ENCODE data around the gene TCEANC2.
"Not testable (repeated sequence)": the region's sequence is repeated elsewhere in the genome, so short reads cannot be mapped to it uniquely, and the experiment has no call there.

Gene TCEANC2

DNA sequence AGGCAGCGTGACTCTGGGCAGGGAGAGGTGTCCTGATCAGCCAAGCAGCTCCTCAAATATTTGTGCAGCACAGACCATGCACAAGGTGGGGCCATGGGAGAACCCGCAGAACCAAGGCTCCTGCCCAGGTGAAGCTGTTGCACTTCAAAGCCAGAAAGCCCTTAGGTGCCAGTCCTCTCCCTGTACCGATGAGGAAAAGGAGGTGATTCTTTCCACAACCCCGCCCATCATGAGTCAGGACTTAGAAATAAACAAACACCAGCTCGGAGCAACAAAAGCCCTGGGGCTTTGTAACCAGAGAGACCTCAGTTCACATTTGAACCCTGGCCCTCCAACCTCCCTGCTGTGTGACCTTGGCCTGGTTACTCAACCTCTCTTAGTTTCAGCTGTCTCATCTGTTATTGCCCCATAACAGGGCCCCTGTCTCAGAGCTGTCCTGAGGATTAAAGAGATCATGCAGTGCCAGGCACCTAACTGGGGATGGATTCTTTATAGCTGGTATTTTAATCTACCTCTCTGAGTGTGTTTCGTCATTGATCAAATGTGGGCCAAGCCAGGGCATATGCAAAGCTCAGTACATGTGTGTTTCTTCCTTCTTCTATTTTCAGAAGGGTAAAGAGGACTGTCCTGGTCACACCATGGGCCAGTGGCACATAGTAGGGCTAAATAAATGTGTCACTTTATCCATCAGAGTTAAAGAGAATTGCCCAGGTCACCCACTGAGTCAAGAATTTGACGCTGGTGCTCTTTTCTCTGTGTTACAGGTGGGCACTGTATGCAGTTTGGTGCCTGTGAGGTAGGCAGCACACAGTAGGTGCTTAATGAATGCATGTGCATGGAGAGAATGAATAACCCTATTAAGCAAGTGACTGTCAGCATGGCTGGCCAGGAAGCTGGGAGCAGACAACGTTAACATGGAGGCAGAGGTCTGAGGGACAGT, 36.8 kb upstream of the TCEANC2 start:
- TF ChIP-seq, protein P1, sequence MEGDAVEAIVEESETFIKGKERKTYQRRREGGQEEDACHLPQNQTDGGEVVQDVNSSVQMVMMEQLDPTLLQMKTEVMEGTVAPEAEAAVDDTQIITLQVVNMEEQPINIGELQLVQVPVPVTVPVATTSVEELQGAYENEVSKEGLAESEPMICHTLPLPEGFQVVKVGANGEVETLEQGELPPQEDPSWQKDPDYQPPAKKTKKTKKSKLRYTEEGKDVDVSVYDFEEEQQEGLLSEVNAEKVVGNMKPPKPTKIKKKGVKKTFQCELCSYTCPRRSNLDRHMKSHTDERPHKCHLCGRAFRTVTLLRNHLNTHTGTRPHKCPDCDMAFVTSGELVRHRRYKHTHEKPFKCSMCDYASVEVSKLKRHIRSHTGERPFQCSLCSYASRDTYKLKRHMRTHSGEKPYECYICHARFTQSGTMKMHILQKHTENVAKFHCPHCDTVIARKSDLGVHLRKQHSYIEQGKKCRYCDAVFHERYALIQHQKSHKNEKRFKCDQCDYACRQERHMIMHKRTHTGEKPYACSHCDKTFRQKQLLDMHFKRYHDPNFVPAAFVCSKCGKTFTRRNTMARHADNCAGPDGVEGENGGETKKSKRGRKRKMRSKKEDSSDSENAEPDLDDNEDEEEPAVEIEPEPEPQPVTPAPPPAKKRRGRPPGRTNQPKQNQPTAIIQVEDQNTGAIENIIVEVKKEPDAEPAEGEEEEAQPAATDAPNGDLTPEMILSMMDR (IDR thresholded peaks at IDR 0.05; ENCODE audit: borderline replicate concordance, insufficient read depth, low read depth, low read length), result no peak
- no peak overlapping the region for H3K4me3 ChIP-seq (ENCODE audit: low read depth, low read length)

DNA sequence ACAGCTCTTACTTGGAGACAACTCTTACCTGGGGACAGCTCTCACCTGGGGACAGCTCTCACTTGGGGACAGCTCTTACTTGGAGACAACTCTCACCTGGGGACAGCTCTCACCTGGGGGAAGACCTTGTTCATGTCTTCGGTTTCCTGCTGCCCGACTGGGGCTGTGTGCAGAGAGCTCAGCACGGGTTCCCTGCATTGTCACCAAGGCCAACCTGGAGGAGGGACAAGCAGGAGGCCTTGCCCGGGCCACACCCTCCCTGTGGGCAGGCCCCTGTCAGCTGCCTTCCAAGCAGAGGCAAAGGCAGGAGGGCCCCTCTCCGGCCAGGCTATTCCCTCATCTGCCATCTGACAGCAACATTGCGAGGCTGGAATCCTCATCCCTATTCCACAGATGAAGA, 35.4 kb upstream of the TCEANC2 start, which contains the start of gene LDLRAD1:
Gene LDLRAD1 (minus strand): TSS at position 208 of the 400 bp plus-strand sequence. CDS start 74 bp downstream, at position 134.
- no peak within 1 kb of the TSS for H3K4me3 ChIP-seq (ENCODE audit: low read depth, low read length)
- TF ChIP-seq, protein P1 (IDR thresholded peaks at IDR 0.05; ENCODE audit: borderline replicate concordance, insufficient read depth, low read depth, low read length), result no peak

DNA sequence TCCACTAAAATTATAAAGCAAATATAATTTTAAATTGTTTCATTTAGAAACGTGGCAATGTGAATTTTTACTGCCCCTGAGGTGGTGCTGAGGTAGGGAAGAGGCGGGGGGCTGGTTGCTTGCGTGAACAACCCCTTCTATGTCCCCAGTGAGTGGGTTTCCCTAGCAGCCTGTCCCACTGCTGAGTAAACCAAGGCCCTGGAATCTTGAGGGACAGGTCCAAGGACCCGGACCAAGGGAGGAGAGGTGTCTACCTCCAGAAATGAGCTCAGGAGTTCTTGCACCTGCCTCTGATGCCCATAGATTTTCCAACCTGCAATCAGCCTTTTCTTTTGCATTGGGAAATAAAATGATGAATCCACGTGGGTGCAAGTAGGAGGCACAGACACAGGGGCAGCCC, 34.8 kb upstream of the TCEANC2 start:
- TF ChIP-seq, protein P1 (IDR thresholded peaks at IDR 0.05; ENCODE audit: borderline replicate concordance, insufficient read depth, low read depth, low read length), result no peak
- H3K4me3 ChIP-seq (ENCODE audit: low read depth, low read length), result no peak overlapping the region

DNA sequence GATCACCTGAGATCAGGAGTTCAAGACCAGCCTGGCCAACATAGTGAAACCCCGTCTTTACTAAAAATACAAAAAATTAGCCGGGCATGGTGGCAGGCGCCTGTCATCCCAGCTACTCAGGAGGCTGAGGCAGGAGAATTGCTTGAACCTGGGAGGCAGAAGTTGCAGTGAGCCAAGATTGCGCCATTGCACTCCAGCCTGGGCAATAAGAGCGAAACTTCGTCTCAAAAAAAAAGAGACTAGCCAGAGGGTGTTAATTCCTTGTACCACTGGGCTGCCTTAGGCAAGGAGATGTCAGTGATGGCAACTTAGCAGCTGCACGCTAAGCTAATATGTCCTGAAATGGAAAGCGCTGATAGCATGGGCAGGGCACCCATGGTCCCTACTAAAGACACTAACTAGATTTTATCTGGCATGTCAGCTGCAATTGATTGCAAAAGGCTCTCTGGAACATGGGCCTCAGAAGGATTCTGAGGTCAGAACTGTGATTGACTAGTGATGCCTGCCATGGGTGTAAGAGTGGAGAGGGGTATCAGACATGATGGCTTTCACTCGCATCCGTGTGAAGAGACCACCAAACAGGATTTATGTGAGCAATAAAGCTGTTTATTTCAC, 33.7 kb upstream of the TCEANC2 start:
- H3K4me3 ChIP-seq (ENCODE audit: low read depth, low read length), result not testable (repeated sequence)

DNA sequence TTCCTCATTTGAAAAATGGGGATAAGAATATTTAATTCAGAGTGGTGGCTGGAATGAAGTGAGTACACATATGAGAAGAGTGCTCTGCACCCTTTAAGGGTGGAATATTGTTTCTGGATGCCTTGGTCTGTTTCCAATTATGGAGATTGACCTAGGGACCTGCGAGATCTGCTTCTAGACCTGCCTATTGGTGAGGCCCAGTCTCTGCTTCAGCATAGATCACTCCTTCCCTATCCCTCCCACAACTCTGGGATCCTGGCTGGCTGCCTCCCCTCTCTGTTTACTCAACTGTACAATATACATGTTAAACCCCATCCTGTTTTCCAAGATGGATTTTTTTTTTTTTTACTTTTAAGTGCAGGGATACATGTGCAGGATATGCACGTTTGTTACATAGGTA, 29.1 kb upstream of the TCEANC2 start:
- TF ChIP-seq, protein P1 (IDR thresholded peaks at IDR 0.05; ENCODE audit: borderline replicate concordance, insufficient read depth, low read depth, low read length), result no peak
- H3K4me3 ChIP-seq (ENCODE audit: low read depth, low read length), result no peak overlapping the region

DNA sequence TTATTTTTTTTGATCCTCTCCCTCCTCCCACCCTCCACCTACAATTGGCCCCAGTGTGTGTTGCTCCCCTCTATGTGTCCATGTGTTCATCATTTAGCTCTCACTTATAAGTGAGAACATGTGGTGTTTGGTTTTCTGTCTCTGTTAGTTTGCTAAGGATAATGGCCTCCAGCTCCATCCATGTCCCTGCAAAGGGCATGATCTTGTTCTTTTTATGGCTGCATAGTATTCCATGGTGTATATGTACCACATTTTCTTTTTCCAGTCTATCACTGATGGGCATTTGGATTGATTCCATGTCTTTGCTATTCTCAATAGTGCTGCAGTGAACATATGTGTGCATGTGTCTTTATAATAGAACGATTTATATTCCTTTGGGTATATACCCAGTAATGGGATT, 28.6 kb upstream of the TCEANC2 start:
- H3K4me3 ChIP-seq (ENCODE audit: low read depth, low read length), result not testable (repeated sequence)

DNA sequence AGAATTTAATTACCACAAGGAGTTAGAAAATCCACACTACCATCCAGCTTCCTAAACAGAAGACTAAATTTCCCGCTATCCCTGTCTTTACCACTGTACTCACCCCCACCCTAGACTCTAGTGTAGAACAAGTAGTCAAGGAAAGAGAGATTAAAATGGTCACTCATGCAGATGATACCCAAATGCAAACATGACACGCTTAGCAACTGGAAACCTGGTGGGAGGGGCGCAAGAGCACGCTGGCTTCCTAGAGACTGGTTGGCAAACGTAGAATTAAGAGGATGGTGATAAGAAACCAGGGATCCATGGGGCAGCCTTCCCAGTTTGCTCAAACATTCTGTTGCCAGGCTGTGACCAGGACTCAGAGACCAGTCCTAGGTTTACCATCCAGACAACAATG, 25.6 kb upstream of the TCEANC2 start:
- TF ChIP-seq, protein P1 (IDR thresholded peaks at IDR 0.05; ENCODE audit: borderline replicate concordance, insufficient read depth, low read depth, low read length), result no peak
- H3K4me3 ChIP-seq (ENCODE audit: low read depth, low read length), result no peak overlapping the region
